ENCODE results near the gene AXIN2.

DNA sequence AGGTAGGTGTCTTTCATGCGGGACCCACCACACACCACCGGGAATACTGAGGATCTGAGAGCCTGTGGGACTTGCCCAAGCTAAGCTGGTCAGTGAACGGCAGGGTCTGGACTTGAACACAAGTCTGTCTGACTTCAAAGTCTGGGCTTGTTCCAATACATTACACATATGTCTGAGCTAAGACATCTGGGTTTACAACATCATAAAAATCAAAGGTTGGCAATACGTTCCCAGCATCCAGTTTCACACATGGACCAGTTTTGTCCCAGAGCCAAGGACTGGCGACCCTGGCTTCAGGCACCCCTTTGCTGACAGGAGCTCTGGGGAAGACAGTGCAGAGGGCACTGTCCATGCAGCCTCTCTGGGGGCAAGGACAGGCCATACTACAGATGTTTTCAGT is 27.9 kb upstream of the AXIN2 start:
- TF ChIP-seq POLR2AphosphoS5 (IDR thresholded peaks at IDR 0.05), result no peak
- TF ChIP-seq, protein P1, sequence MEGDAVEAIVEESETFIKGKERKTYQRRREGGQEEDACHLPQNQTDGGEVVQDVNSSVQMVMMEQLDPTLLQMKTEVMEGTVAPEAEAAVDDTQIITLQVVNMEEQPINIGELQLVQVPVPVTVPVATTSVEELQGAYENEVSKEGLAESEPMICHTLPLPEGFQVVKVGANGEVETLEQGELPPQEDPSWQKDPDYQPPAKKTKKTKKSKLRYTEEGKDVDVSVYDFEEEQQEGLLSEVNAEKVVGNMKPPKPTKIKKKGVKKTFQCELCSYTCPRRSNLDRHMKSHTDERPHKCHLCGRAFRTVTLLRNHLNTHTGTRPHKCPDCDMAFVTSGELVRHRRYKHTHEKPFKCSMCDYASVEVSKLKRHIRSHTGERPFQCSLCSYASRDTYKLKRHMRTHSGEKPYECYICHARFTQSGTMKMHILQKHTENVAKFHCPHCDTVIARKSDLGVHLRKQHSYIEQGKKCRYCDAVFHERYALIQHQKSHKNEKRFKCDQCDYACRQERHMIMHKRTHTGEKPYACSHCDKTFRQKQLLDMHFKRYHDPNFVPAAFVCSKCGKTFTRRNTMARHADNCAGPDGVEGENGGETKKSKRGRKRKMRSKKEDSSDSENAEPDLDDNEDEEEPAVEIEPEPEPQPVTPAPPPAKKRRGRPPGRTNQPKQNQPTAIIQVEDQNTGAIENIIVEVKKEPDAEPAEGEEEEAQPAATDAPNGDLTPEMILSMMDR (IDR thresholded peaks at IDR 0.05), result no peak
- TF ChIP-seq POLR2A (IDR thresholded peaks at IDR 0.05), result no peak
- no peak for TF ChIP-seq EP300 (IDR thresholded peaks at IDR 0.05)
